ENCODE measurements around the gene CD2BP2. TPM values are rescaled to one million over a fixed set of nuclear protein-coding genes. Genes with fewer than 3 reads are reported as not detected.
A peak's percentile ranks its signal among the peaks of the same experiment; 100 is the strongest.

Gene CD2BP2
- total and polyA plus RNA-seq, 9 of the 15 experiments (the other 6 are each of a cell fraction or from before 2014, with no cell fraction given): 3.9 to 51.1 (median 32.8) TPM

DNA sequence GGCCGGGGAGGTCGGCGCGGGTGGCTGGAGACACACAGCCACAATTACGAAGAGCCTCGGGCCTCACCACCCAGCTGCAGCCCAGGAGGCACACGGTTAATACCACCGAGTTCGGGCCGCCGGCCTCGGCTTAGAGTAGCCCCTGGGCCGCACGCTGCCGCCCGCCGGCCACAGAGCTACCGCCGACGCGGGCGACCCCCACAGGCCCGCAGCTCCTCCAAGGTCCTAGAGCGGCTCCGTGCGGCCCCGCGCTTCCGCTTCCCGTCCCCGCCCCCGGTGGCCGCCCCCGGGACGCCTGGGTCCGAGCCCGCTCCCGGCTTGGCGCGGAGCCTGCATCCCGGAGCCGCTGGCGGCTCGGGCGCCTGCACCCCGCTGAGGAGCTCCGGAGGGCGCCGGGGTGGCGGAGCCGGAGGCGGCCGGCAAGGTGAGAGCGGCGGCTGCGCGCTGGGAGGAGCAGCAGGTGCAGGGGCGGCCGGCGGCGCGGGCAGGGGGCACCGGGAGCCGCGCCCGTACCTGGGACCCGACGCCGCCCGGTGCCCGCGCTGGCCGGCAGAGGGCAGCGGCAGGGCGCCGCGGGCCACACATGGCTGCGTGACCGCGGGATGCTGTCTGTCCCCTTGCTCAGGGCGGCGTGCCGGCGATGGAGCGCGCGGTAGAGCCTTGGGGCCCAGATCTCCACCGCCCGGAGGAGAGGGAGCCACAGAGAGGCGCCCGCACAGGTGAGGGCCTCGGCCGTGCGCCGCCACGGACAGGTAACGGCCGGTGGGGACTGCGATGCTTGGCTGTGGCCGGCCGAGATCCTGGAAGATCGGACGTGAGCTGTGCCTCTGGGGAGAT, 40.3 kb upstream of the CD2BP2 start, which contains the start of gene ZNF48:
Gene ZNF48 (plus strand): TSS at position 266 of the 837 bp plus-strand sequence. CDS start 375 bp downstream, at position 641.
- intact Hi-C loops (cut with micrococcal nuclease) (loop anchor here (2.0 kb wide), 1 partner anchor 15 kb away; no protein-coding TSS in a partner anchor), in situ Hi-C loops (cut with MboI) (no loop called here)
- H3K27ac ChIP-seq (ENCODE audit: extremely low read depth, low read depth, low read length): peak within 1 kb of the TSS; percentile 86
- H3K9me3 ChIP-seq (replicated peaks; ENCODE audit: control insufficient read depth, insufficient read depth, low read depth, low read length): no peaks in the 10 kb centered on the region
- peak within 1 kb of the TSS; percentile 79 to 95 for H3K9ac ChIP-seq (ENCODE audit: insufficient read depth in 1 of 2, low read depth in 2 of 2, low read length in 2 of 2)
- peaks cover 21% of the 10 kb centered on the region; the same call in 2 of the 3 replicates for H3K36me3 ChIP-seq (ENCODE audit: control insufficient read depth, insufficient read depth, low read length)
- no peaks in the 10 kb centered on the region for H3K27me3 ChIP-seq (ENCODE audit: control insufficient read depth in 2 of 2, insufficient read depth in 2 of 2, low read length in 2 of 2)
- H4K20me1 ChIP-seq (replicated peaks; ENCODE audit: control insufficient read depth, insufficient read depth, low read length): no peaks in the 10 kb centered on the region
- H2AFZ ChIP-seq (ENCODE audit: low read depth, low read length): peak within 1 kb of the TSS; percentile 93
- 0% methylated on average over 56 of the region's 103 CpGs for WGBS (ENCODE audit: insufficient coverage, low coverage, missing lambda C conversion rate)
- CTCF ChIA-PET (ENCODE audit: low intra/inter-chr PET ratio): interaction anchor here (0.6 kb wide), 1 partner anchor 314 kb away, joined by 4 read pairs; no protein-coding TSS in a partner anchor
- POLR2A ChIA-PET: interaction anchor here (0.6 to 1.1 kb wide), 10 partner anchors 9 to 347 kb away, joined by 3 to 5 read pairs (median 3); partner anchors contain the start of genes DCTPP1, TBC1D10B and ZNF689
- peak within 1 kb of the TSS; percentile 76 for H3K4me2 ChIP-seq (ENCODE audit: insufficient read depth, low read length)
- no peaks in the 10 kb centered on the region for H3K9me1 ChIP-seq (ENCODE audit: control insufficient read depth, insufficient read depth, low read length)
- ATAC-seq: peak; percentile 95
- peaks cover 26 to 53% of the 10 kb centered on the region in 2 experiments for H3K4me1 ChIP-seq (replicated peaks in 1 of 2; ENCODE audit: control insufficient read depth in 2 of 2, insufficient read depth in 2 of 2, low read length in 2 of 2)
- peak; percentile 82 to 92 (median 89) for DNase-seq (ENCODE audit: extremely low read depth in 1 of 4, low spot score in 3 of 4)
- H3K4me3 ChIP-seq: peak within 1 kb of the TSS; percentile 87
- no TSS peak for BruUV-seq (replicated peaks)
- no peak for FAIRE-seq
- peaks cover 10% of the 10 kb centered on the region for H3K79me2 ChIP-seq (ENCODE audit: control insufficient read depth, insufficient read depth, low read length)
- TF ChIP-seq, protein P1, sequence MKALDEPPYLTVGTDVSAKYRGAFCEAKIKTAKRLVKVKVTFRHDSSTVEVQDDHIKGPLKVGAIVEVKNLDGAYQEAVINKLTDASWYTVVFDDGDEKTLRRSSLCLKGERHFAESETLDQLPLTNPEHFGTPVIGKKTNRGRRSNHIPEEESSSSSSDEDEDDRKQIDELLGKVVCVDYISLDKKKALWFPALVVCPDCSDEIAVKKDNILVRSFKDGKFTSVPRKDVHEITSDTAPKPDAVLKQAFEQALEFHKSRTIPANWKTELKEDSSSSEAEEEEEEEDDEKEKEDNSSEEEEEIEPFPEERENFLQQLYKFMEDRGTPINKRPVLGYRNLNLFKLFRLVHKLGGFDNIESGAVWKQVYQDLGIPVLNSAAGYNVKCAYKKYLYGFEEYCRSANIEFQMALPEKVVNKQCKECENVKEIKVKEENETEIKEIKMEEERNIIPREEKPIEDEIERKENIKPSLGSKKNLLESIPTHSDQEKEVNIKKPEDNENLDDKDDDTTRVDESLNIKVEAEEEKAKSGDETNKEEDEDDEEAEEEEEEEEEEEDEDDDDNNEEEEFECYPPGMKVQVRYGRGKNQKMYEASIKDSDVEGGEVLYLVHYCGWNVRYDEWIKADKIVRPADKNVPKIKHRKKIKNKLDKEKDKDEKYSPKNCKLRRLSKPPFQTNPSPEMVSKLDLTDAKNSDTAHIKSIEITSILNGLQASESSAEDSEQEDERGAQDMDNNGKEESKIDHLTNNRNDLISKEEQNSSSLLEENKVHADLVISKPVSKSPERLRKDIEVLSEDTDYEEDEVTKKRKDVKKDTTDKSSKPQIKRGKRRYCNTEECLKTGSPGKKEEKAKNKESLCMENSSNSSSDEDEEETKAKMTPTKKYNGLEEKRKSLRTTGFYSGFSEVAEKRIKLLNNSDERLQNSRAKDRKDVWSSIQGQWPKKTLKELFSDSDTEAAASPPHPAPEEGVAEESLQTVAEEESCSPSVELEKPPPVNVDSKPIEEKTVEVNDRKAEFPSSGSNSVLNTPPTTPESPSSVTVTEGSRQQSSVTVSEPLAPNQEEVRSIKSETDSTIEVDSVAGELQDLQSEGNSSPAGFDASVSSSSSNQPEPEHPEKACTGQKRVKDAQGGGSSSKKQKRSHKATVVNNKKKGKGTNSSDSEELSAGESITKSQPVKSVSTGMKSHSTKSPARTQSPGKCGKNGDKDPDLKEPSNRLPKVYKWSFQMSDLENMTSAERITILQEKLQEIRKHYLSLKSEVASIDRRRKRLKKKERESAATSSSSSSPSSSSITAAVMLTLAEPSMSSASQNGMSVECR (CRISPR knock-in tag; IDR thresholded peaks at IDR 0.05): peak; percentile 76
- peak in 2 of 3 experiments; percentile 44 to 57 for TF ChIP-seq YY1 (IDR thresholded peaks at IDR 0.05; ENCODE audit: borderline replicate concordance in 1 of 3, control insufficient read depth in 1 of 3, extremely low read depth in 1 of 3, insufficient read depth in 3 of 3, insufficient read length in 1 of 3, insufficient replicate concordance in 2 of 3, low read depth in 1 of 3, low read length in 2 of 3)
- no peak for TF ChIP-seq HMG20B (CRISPR knock-in tag; IDR thresholded peaks at IDR 0.05)
- no peak for TF ChIP-seq GATA2 (CRISPR knock-in tag; IDR thresholded peaks at IDR 0.05)
- TF ChIP-seq ZNF75A (CRISPR knock-in tag; IDR thresholded peaks at IDR 0.05): no peak
- TF ChIP-seq MCM3 (IDR thresholded peaks at IDR 0.05): no peak
- no peak for TF ChIP-seq MAFK (IDR thresholded peaks at IDR 0.05; ENCODE audit: low read length)
- TF ChIP-seq HNRNPL (IDR thresholded peaks at IDR 0.05; ENCODE audit: low read depth, low read length): peak; percentile 38; the same call in 1 of the 2 replicates
- 0 out of 2 replicates have a peak, but pooled peaks have one; percentile 28 for TF ChIP-seq GATAD2A (IDR thresholded peaks at IDR 0.05)
- TF ChIP-seq, protein P2, sequence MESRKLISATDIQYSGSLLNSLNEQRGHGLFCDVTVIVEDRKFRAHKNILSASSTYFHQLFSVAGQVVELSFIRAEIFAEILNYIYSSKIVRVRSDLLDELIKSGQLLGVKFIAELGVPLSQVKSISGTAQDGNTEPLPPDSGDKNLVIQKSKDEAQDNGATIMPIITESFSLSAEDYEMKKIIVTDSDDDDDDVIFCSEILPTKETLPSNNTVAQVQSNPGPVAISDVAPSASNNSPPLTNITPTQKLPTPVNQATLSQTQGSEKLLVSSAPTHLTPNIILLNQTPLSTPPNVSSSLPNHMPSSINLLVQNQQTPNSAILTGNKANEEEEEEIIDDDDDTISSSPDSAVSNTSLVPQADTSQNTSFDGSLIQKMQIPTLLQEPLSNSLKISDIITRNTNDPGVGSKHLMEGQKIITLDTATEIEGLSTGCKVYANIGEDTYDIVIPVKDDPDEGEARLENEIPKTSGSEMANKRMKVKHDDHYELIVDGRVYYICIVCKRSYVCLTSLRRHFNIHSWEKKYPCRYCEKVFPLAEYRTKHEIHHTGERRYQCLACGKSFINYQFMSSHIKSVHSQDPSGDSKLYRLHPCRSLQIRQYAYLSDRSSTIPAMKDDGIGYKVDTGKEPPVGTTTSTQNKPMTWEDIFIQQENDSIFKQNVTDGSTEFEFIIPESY (CRISPR knock-in tag; IDR thresholded peaks at IDR 0.05): peak; percentile 39; the same call in 1 of the 2 replicates
- TF ChIP-seq KLF10 (CRISPR knock-in tag; IDR thresholded peaks at IDR 0.05): no peak
- no peak for TF ChIP-seq FOXK2 (conservative IDR thresholded peaks at IDR 0.05 in 1 of 2, IDR thresholded peaks at IDR 0.05 in 1 of 2; ENCODE audit: low read depth in 2 of 2)
- TF ChIP-seq, protein P3, sequence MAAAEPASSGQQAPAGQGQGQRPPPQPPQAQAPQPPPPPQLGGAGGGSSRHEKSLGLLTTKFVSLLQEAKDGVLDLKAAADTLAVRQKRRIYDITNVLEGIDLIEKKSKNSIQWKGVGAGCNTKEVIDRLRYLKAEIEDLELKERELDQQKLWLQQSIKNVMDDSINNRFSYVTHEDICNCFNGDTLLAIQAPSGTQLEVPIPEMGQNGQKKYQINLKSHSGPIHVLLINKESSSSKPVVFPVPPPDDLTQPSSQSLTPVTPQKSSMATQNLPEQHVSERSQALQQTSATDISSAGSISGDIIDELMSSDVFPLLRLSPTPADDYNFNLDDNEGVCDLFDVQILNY (CRISPR knock-in tag; IDR thresholded peaks at IDR 0.05): peak; percentile 37; the same call in 1 of the 2 replicates
